Stimulated activated effector memory CD8-positive, alpha-beta T cell treated with anti-CD3 and anti-CD28 coated beads, Interleukin-12 subunit alpha, Interleukin-12 subunit beta, amount 100 ng/mL, for 72 hours (primary cell): ENCODE measurements around the gene LRRK1.

Experiments used
- ATAC-seq: fragments of 150-1000 bp; cut with Tn5 transposase; 2 replicates; pipeline ENCODE4 v1.10.0; 2021
- DNase-seq, 2 donors: peaks; one replicate each; pipeline ENCODE4 v3.0.0; 2021 to 2022; ENCODE audit warnings: low spot score in 2 of 2
- H3K27ac Mint-ChIP-seq: one replicate; pipeline ENCODE4 v1.8.0; 2022; ENCODE audit warnings: mild to moderate bottlenecking, mixed read lengths
- H3K36me3 Mint-ChIP-seq: one replicate; pipeline ENCODE4 v1.8.0; 2022; ENCODE audit warnings: mild to moderate bottlenecking, mixed read lengths
- H3K4me1 Mint-ChIP-seq: one replicate; pipeline ENCODE4 v1.8.0; 2022; ENCODE audit warnings: mixed read lengths
- H3K4me3 Mint-ChIP-seq: one replicate; pipeline ENCODE4 v1.8.0; 2022; ENCODE audit warnings: mild to moderate bottlenecking, mixed read lengths
- H3K9me3 Mint-ChIP-seq: one replicate; pipeline ENCODE4 v1.8.0; 2022; ENCODE audit warnings: mixed read lengths

LRRK1 gene

GRCh38 chr15:101114610-101115009 lies 195.5 kb downstream of the LRRK1 start:
- Mint-ChIP-seq H3K4me3 (no peak overlapping the region), H3K27ac (no peak overlapping the region), H3K9me3 (no peaks in the 10 kb centered on the region), H3K4me1 (peaks cover 16% of the 10 kb centered on the region), H3K36me3 (no peaks in the 10 kb centered on the region)
- DNase-seq (no peak), ATAC-seq (no peak)

GRCh38 chr15:101115393-101115785 lies 196.2 kb downstream of the LRRK1 start:
- no peak overlapping the region for H3K4me3 Mint-ChIP-seq
- H3K36me3 Mint-ChIP-seq, result no peaks in the 10 kb centered on the region
- peak overlapping the region; percentile 32 for H3K27ac Mint-ChIP-seq
- no peak for ATAC-seq
- peaks cover 16% of the 10 kb centered on the region for H3K4me1 Mint-ChIP-seq
- no peak for DNase-seq
- no peaks in the 10 kb centered on the region for H3K9me3 Mint-ChIP-seq

GRCh38 chr15:101115786-101116680 lies 196.9 kb downstream of the LRRK1 start:
- ATAC-seq, result peak; percentile 36
- Mint-ChIP-seq H3K4me1 (peaks cover 16% of the 10 kb centered on the region), H3K36me3 (no peaks in the 10 kb centered on the region), H3K9me3 (no peaks in the 10 kb centered on the region), H3K4me3 (no peak overlapping the region), H3K27ac (peak overlapping the region; percentile 55)
- no peak for DNase-seq

DNA sequence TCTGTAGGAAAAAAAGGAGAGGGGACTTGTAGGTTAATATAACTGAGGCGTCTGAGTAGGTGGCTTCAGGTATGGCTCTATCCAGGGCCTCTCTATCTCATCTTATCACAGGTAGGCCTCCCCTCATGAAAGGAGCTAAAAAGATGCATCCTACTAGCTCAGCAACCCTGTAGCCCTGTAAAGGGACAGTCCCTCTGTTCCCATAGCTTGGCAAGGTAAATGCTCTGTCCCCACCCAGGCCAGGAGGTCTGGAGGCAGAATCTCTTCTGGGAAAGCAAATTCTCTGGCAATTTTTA lies 197.5 kb downstream of the LRRK1 start:
- no peak for ATAC-seq
- Mint-ChIP-seq H3K4me3 (no peak overlapping the region), H3K9me3 (no peaks in the 10 kb centered on the region), H3K36me3 (no peaks in the 10 kb centered on the region), H3K4me1 (peaks cover 17% of the 10 kb centered on the region), H3K27ac (peak overlapping the region; percentile 55)
- DNase-seq, result no peak

GRCh38 chr15:101118116-101118515 lies 199.0 kb downstream of the LRRK1 start:
- ATAC-seq (no peak), DNase-seq (no peak)
- Mint-ChIP-seq H3K9me3 (no peaks in the 10 kb centered on the region), H3K36me3 (peaks cover 5% of the 10 kb centered on the region), H3K27ac (no peak overlapping the region), H3K4me3 (no peak overlapping the region), H3K4me1 (peaks cover 25% of the 10 kb centered on the region)

DNA sequence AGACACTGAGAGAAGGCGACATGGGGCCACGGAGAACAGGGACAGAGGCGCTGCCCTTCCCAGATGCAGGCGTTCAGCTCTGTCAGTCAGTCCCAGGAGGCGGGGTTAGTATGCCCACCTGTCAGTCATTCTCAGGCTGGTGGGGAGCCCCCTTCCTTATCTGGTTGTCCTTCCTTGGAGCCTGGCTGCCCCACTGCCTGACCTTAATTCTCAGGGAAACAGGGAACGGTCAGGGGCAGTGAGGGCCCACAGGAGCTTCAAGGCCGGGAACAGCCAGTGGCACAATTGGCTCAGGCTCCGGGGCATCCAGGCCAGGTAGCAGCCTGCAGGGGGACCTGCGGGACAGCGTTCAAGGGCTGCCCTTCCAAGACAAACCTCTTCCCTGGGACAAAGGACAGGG lies 199.5 kb downstream of the LRRK1 start:
- peaks cover 5% of the 10 kb centered on the region for H3K36me3 Mint-ChIP-seq

GRCh38 chr15:101119181-101119580 lies 200.0 kb downstream of the LRRK1 start:
- H3K4me1 Mint-ChIP-seq, result peaks cover 36% of the 10 kb centered on the region
- ATAC-seq, result no peak
- no peak overlapping the region for H3K27ac Mint-ChIP-seq

More for the DNA sequence above, 199.5 kb downstream of the LRRK1 start:
- ATAC-seq, result no peak
- no peak overlapping the region for H3K27ac Mint-ChIP-seq
- H3K4me3 Mint-ChIP-seq, result no peak overlapping the region
- no peak for DNase-seq
- H3K4me1 Mint-ChIP-seq, result peaks cover 30% of the 10 kb centered on the region
- H3K9me3 Mint-ChIP-seq, result no peaks in the 10 kb centered on the region

More at GRCh38 chr15:101119181-101119580, 200.0 kb downstream of the LRRK1 start:
- Mint-ChIP-seq H3K36me3 (peaks cover 5% of the 10 kb centered on the region), H3K4me3 (no peak overlapping the region), H3K9me3 (no peaks in the 10 kb centered on the region)
- DNase-seq, result no peak
